LNCaP clone FGC (cell line): ENCODE data around the gene CHPF2.

Source experiments
- DNase-seq: peaks from one replicate; pipeline ENCODE4 v3.0.0-alpha.2; 2011; ENCODE audit warnings: low read depth
- H3K4me3 ChIP-seq: 2 replicates; pipeline ENCODE4 v1.5.1; 2011; ENCODE audit warnings: mild to moderate bottlenecking, low read depth, low read length, control low read depth
- TF ChIP-seq, protein P1 (sequence below): IDR thresholded peaks from 2 replicates; pipeline ENCODE4 v1.5.1; 2012; ENCODE audit warnings: mild to moderate bottlenecking; ENCODE audit not compliant: control insufficient read depth, insufficient read depth; ENCODE audit errors: extremely low read depth

Gene CHPF2

DNA sequence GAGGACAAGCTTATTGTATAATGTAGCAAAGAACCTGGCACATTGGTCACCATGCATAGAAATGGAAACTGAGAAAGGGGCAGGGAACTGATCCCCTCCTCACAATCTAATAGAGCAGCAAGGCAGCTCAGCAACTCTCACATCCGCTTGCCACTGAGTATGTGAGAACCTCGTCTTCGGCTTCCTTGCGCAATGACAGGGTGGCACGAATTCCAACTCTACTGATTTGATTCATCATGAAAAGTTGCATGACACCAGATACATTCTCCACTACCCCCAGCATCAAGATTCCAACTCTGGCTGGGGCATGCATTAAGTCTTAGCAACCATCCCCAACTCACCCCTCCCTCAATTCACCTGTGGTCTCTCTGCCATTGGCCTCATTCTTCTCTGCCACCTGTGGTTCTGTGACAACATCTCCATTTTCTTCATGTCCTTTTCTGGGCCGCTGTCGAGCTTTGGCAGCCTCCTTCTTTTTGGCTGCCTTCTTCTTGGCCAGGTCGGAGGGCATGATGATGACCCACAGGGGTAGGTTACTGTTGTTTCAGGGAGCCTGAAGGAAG lies 6.3 kb upstream of the CHPF2 start:
- DNase-seq: no peak
- peak overlapping the region; percentile 99 for H3K4me3 ChIP-seq
- TF ChIP-seq, protein P1, sequence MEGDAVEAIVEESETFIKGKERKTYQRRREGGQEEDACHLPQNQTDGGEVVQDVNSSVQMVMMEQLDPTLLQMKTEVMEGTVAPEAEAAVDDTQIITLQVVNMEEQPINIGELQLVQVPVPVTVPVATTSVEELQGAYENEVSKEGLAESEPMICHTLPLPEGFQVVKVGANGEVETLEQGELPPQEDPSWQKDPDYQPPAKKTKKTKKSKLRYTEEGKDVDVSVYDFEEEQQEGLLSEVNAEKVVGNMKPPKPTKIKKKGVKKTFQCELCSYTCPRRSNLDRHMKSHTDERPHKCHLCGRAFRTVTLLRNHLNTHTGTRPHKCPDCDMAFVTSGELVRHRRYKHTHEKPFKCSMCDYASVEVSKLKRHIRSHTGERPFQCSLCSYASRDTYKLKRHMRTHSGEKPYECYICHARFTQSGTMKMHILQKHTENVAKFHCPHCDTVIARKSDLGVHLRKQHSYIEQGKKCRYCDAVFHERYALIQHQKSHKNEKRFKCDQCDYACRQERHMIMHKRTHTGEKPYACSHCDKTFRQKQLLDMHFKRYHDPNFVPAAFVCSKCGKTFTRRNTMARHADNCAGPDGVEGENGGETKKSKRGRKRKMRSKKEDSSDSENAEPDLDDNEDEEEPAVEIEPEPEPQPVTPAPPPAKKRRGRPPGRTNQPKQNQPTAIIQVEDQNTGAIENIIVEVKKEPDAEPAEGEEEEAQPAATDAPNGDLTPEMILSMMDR: no peak

DNA sequence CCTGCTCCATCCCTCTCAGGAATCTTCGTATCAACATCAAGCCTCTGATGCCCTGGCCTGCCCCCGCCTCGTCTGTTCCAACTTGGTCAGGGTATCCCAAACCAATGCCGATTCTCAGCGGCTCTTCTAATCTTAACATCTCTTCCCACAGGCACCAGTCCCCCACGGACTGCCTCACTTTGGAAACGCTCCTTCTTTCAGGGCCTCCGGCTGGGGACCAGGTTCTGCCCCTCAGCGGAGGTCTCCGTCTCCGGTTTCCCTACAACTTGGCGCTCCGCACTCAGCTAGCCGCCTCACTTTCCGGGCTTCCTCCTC lies 5.8 kb upstream of the CHPF2 start:
- TF ChIP-seq, protein P1: no peak
- DNase-seq: no peak
- peak overlapping the region; percentile 99 for H3K4me3 ChIP-seq

DNA sequence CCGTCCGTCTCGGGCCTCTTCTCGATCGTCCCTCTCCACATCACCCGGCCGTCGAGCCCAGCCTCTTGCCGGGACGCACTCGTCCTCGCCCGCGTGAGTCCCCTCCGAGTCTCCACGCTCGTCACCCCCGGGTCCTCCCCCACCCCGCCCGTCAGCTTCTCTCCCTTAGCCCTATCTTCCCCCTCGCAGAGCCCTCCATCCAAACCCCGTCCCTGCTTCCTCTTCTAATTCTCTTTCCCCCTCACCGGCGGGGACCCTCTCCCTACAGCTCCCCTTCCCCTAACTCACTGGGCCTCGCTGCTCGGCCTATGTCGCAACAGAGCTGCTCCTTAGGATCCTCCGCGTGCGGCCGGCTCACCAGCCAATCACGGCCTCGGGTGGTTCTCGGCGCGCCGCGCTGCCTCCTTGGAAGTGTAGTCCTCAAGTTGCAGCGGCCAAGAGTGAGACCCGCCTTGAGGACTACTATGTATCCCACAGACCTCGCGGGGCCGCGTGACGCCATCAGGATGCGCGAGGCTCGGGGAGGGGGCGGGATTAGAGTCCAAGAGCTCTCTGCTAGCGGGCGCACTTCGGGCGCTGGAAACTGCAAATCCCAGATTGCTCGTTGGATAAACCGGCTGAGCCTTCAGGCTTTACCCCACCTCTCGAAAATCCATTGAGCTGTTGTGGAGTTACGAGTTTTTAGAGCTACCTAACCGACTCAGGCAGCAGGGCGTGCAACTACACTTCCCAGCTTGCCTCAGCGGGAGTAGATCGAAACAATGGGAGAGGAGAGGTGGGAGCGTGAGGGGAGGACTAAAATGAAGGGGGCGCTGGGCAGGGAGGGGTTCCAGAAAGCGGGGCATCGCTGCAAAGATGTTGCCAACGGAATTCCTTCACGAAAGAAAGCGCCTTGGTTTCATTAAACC lies 5.2 kb upstream of the CHPF2 start, which contains the start of gene ABCF2:
Gene ABCF2, minus strand, starts transcription at position 331 of the 908 bp plus-strand sequence. CDS start 747 bp downstream, outside the sequence.
- TF ChIP-seq, protein P1: no peak
- H3K4me3 ChIP-seq: peak within 1 kb of the TSS; percentile 99
- DNase-seq: peak; percentile 98

DNA sequence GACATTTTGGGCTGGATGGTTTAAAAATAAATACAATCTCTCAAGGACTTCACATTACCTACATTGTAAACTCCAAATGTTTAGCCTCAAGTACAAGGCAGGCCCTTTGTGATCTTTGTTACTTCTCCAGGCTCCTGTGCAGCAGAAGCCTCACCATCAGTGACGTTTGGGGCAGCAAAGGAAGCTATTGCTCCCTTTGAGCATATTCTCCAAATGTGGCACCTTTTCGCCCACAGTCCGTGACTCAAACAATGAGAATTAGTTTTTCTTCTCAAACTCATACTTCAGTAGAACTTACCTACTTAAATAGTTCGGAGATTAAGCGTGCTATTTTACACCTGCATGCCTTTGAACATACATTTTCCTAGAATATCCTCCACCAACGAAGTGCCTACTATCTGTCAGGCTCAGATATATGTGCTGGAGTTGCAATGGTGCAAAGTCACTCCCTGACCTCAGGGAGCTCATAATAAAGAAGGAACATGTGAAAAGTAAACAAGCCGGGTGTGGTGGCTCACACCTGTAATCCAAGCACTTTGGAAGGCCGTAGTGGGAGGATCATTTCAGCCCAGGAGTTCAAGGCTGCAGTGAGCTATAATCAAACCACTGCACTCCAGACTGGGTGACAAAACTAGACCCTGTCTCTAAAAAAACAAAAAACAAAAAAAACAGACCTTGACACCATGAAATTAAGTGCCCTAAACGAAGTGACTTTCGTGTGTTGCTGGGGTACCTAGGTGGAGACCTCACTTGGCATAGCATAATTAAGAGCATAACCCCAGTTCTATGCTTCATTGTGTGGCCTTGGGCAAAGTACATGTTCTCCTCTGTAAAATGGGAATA lies 4.0 kb upstream of the CHPF2 start:
- TF ChIP-seq, protein P1: no peak
- peak overlapping the region; percentile 99 for H3K4me3 ChIP-seq
- DNase-seq: no peak

DNA sequence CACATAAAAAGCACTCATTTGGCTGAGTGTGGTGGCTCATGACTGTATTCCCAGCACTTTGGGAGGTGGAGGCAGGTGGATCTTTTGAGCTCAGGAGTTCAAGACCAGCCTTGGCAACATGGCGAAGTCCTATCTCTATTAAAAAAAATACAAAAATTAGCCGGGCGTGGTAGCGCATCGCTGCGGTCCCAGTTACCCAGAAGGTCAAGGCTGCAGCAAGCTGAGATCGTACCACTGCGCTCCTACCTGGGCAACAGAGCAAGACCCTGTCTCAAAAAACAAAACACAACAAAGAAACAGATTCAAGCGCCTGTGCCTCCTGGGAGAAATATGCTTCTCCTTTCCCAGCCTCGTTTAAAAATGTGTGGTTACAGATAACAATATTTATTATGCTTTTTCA lies 3.0 kb upstream of the CHPF2 start:
- H3K4me3 ChIP-seq: no peak overlapping the region
- TF ChIP-seq, protein P1: no peak
- DNase-seq: no peak

DNA sequence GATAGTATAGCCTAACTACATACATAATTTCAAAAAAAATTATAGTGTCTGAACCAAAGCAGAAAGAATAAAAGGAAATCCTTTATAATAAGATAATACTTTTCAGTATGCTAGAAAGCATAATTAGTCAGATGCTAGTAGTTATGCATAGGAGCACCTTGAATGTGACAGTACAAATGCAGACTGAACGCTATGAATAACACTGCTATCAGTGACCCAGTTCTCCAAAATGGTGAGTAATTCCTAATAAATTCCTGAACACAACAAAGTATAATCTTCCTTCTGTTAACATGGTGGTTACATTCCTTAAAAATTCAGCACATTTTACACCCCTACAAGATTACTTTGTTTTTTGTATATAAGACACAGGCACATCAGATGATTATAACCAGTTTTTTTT lies 1.2 kb upstream of the CHPF2 start:
- no peak for DNase-seq
- H3K4me3 ChIP-seq: no peak overlapping the region
- TF ChIP-seq, protein P1: no peak
